Kidney (tissue), 14 donors: ENCODE results near the gene MCIDAS. TPM values are rescaled to one million over a fixed set of nuclear protein-coding genes. Genes with fewer than 3 reads are reported as not detected.
A peak's percentile ranks its signal among the peaks of the same experiment; 100 is the strongest.

Experiments
- DNase-seq, 5 donors: peaks; one replicate each; pipeline ENCODE4 v3.0.0-alpha.2; 2013 to 2020
- FAIRE-seq: peaks from 2 replicates; lab custom pipeline; 2012; peaks lifted over from hg19 to GRCh38; lab: Jason Lieb, UNC
- H3K27ac ChIP-seq, 2 donors: one replicate each; pipeline ENCODE4 v1.7.0; 2013; ENCODE audit warnings: low read depth in 2 of 2, low read length in 2 of 2, inconsistent platforms in 1 of 2
- H3K27me3 ChIP-seq: one replicate; pipeline ENCODE4 v1.7.1; 2013; ENCODE audit warnings: low read length, inconsistent platforms; ENCODE audit not compliant: control insufficient read depth, insufficient read depth
- H3K36me3 ChIP-seq, 3 donors: one replicate each; pipeline versions ENCODE4 v1.7.0 to v1.7.1; 2013; ENCODE audit warnings: low read length in 3 of 3, control low read depth in 1 of 3, inconsistent platforms in 1 of 3; ENCODE audit not compliant: insufficient read depth in 3 of 3, control insufficient read depth in 2 of 3
- H3K4me1 ChIP-seq, 3 donors: one replicate each; pipeline versions ENCODE4 v1.7.0 to v1.7.1; 2013; ENCODE audit warnings: low read length in 3 of 3, inconsistent platforms in 1 of 3, low read depth in 1 of 3; ENCODE audit not compliant: control insufficient read depth in 2 of 3, insufficient read depth in 2 of 3
- H3K4me3 ChIP-seq, 3 donors: one replicate each; pipeline versions ENCODE4 v1.7.0 to v1.8.1; 2013; ENCODE audit warnings: low read length in 3 of 3, control low read depth in 1 of 3, inconsistent platforms in 1 of 3
- H3K9ac ChIP-seq, 3 donors: one replicate each; pipeline versions ENCODE4 v1.7.0 to v1.7.1; 2013; ENCODE audit warnings: low read length in 3 of 3, control low read depth in 1 of 3, inconsistent platforms in 1 of 3
- H3K9me3 ChIP-seq, 3 donors: one replicate each; pipeline versions ENCODE4 v1.7.0 to v1.7.1; 2013; ENCODE audit warnings: low read length in 3 of 3, control low read depth in 1 of 3, inconsistent platforms in 1 of 3; ENCODE audit not compliant: control insufficient read depth in 2 of 3, insufficient read depth in 1 of 3
- intact Hi-C: fragments of 100-400 bp; cut with DNase I; formaldehyde crosslinking; loops from one replicate; pipeline ENCODE4 v1.11.1; 2022
- polyA plus RNA-seq: library from polyadenylated mRNA; stranded (reverse); fragments of 350-450 nt; fragmentation: Illumina TruSeq; extraction: RNeasy Lipid Tissue Mini Kit (QIAGEN cat#74804); gene quantifications from one replicate; pipeline ENCODE4 v1.2.3, GENCODE V29; 2014; ENCODE audit warnings: low read depth, low replicate concordance; ENCODE audit not compliant: insufficient read depth
- total RNA-seq: library from RNA; stranded (reverse); fragmentation: NEBNext Ultra II Directional; extraction: Animal tissue kit (Norgen Biotek cat#: 25700); gene quantifications from one replicate; pipeline ENCODE4 v1.2.1, GENCODE V29; 2021
- TF ChIP-seq, protein P1 (sequence below): IDR thresholded peaks from 3 replicates; pipeline ENCODE4 v1.5.1; 2012; ENCODE audit warnings: mild to moderate bottlenecking, moderate library complexity, borderline replicate concordance; ENCODE audit not compliant: insufficient read depth; ENCODE audit errors: extremely low read depth
- donor health status: control.
- donor health status: control.
- donor health status: control.
- donor health status: control.
- donor health status: control.
- donor health status: DM: yes; HTN: yes; CAD: no.
- donor health status: Normal renal cell carcinoma (clear cell type).

The MCIDAS gene
- total and polyA plus RNA-seq, 2 donors from 2014 or later: 0.13 TPM; not detected in 1

- H3K9me3 ChIP-seq: no peaks in the 10 kb centered on the region
- no peak overlapping the region for H3K4me3 ChIP-seq
- DNase-seq: no peak
- intact Hi-C loops: no loop called here
- TF ChIP-seq, protein P1, sequence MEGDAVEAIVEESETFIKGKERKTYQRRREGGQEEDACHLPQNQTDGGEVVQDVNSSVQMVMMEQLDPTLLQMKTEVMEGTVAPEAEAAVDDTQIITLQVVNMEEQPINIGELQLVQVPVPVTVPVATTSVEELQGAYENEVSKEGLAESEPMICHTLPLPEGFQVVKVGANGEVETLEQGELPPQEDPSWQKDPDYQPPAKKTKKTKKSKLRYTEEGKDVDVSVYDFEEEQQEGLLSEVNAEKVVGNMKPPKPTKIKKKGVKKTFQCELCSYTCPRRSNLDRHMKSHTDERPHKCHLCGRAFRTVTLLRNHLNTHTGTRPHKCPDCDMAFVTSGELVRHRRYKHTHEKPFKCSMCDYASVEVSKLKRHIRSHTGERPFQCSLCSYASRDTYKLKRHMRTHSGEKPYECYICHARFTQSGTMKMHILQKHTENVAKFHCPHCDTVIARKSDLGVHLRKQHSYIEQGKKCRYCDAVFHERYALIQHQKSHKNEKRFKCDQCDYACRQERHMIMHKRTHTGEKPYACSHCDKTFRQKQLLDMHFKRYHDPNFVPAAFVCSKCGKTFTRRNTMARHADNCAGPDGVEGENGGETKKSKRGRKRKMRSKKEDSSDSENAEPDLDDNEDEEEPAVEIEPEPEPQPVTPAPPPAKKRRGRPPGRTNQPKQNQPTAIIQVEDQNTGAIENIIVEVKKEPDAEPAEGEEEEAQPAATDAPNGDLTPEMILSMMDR: no peak
- no peak overlapping the region for H3K27ac ChIP-seq
- no peaks in the 10 kb centered on the region for H3K36me3 ChIP-seq
- no peak overlapping the region for H3K9ac ChIP-seq
- H3K27me3 ChIP-seq: peaks cover 39% of the 10 kb centered on the region
- no peak for FAIRE-seq
- peaks cover 0 to 12% (median 3%) of the 10 kb centered on the region in 3 donors for H3K4me1 ChIP-seq
These were observed 50.0 kb downstream of the MCIDAS start for GRCh38 chr5:55177078-55177477.

GRCh38 chr5:55176176-55176818, 50.8 kb downstream of the MCIDAS start:
- Histone ChIP-seq H3K4me3 (peak overlapping the region in 2 of 3 donors; percentile 14 to 38), H3K36me3 (no peaks in the 10 kb centered on the region), H3K4me1 (peaks cover 0 to 12% (median 3%) of the 10 kb centered on the region in 3 donors), H3K9me3 (no peaks in the 10 kb centered on the region), H3K9ac (no peak overlapping the region), H3K27ac (no peak overlapping the region), H3K27me3 (peaks cover 39% of the 10 kb centered on the region)
- FAIRE-seq: no peak
- intact Hi-C loops: no loop called here
- DNase-seq: peak; percentile 59 to 73 (median 62)
- TF ChIP-seq, protein P1: peak; percentile 0

DNA sequence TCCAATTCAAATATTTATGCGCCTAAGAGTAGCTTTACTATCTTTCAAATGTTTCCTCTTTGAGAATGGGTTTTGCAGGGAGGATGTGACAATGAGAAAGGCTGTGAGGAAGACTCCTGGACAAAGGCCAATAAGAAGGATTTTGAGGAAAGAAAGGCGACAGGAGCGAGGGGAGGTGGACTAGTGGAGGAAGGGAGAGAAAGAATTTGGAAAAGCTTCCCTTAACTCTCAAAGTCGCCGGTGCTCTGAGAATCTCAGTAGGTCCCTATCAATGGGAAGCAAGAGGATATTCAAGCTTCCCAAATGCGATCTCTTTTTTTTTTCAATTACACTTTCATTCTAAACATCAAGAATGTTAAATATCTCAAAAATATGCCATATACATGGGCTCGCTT, 51.3 kb downstream of the MCIDAS start:
- H3K4me3 ChIP-seq: peak overlapping the region in 1 of 3 donors; percentile 38
- H3K27ac ChIP-seq: no peak overlapping the region
- DNase-seq (no peak), FAIRE-seq (no peak)
- no peaks in the 10 kb centered on the region for H3K36me3 ChIP-seq
- no peaks in the 10 kb centered on the region for H3K9me3 ChIP-seq
- intact Hi-C loops: no loop called here
- H3K27me3 ChIP-seq: peaks cover 39% of the 10 kb centered on the region
- H3K4me1 ChIP-seq: peaks cover 0 to 12% (median 3%) of the 10 kb centered on the region in 3 donors
- H3K9ac ChIP-seq: no peak overlapping the region
- TF ChIP-seq, protein P1: no peak
